Right renal pelvis (tissue), 4 donors: ENCODE results near the gene GJC1. TPM values are rescaled to one million over a fixed set of nuclear protein-coding genes. Genes with fewer than 3 reads are reported as not detected.
"Not testable (repeated sequence)": the region's sequence is repeated elsewhere in the genome, so short reads cannot be mapped to it uniquely, and the experiment has no call there.

ENCODE experiments used
- DNase-seq, 4 donors: peaks; one replicate each; pipeline ENCODE4 v3.0.0-alpha.2; 2013; ENCODE audit warnings: low read depth in 4 of 4, low spot score in 3 of 4, missing footprints in 1 of 4
- polyA plus RNA-seq, 4 donors: library from polyadenylated mRNA; unstranded; fragments of 120-200 nt; gene quantifications; one replicate each; pipeline ENCODE4 v1.2.1, GENCODE V29; 2013; ENCODE audit not compliant: insufficient read length in 4 of 4

GJC1 gene
- polyA plus RNA-seq, 4 donors: 20.4 to 23.2 (median 21.4) TPM

DNA sequence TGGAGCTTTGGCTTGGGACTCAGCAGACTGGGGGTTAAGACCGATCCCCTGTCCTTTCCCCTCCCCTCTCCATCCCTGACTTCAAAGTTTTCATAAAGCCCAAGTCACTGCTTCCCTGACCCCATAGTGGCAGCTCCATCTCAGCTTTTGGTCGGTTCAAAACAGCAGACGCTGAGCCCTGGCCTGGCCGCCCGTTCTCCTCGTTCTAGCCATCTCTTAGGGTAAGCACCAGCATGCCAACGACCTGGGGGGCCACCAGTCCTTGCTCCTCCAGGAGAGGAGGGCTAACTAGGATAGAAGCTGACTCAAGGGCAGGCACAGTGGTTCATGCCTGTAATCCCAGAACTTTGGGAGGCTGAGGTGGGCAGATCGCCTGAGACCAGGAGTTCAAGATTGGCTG is 16.1 kb upstream of the GJC1 start:
- DNase-seq: no peak

- no peak for DNase-seq
Observed at GRCh38 chr17:44844390-44844830, 14.3 kb upstream of the GJC1 start.

GRCh38 chr17:44842748-44843147 is 12.7 kb upstream of the GJC1 start:
- no peak for DNase-seq

DNA sequence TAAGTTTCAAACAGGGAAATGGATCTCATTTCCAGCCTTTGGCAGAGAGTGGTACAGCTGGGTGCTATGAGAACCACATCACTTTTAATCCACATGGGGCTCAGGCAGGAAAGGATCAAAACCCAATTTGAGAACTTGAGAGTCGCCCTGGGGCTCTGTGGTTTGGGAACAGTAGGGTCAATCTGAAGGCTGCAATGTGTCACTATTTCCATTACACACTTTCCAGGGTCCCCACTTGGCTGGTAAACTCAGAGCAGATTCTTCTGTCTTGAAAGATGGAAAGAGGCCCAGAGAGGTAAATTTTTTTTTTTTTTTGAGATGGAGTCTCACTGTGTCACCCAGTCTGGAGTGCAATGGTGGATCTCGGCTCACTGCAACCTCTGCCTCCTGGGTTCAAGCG is 10.8 kb upstream of the GJC1 start:
- no peak for DNase-seq

DNA sequence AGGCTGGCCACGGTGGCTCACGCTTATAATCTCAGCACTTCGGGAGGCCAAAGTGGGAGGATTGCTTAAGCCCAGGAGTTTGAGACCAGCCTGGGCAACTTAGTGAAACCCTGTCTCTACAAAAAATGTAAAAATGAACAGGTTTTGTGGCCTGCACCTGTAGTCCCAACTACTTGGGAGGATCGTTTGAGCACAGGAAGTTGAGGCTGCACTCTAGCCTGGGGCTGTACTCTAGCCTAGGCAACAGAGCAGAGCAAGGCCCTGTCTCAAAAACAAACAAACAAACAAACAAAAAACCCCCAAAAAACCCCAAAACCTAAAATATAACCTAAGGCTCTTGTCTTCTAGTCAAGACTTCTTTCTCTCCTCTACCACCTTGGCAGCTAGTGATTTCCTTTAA is 10.2 kb upstream of the GJC1 start:
- DNase-seq: no peak

GRCh38 chr17:44837196-44837595 is 7.1 kb upstream of the GJC1 start:
- no peak for DNase-seq

- peak in 1 of 4 donors; percentile 14 for DNase-seq
Observed at GRCh38 chr17:44832805-44833204, 2.7 kb upstream of the GJC1 start.

GRCh38 chr17:44831371-44831770 is 1.3 kb upstream of the GJC1 start:
- DNase-seq: no peak

DNA sequence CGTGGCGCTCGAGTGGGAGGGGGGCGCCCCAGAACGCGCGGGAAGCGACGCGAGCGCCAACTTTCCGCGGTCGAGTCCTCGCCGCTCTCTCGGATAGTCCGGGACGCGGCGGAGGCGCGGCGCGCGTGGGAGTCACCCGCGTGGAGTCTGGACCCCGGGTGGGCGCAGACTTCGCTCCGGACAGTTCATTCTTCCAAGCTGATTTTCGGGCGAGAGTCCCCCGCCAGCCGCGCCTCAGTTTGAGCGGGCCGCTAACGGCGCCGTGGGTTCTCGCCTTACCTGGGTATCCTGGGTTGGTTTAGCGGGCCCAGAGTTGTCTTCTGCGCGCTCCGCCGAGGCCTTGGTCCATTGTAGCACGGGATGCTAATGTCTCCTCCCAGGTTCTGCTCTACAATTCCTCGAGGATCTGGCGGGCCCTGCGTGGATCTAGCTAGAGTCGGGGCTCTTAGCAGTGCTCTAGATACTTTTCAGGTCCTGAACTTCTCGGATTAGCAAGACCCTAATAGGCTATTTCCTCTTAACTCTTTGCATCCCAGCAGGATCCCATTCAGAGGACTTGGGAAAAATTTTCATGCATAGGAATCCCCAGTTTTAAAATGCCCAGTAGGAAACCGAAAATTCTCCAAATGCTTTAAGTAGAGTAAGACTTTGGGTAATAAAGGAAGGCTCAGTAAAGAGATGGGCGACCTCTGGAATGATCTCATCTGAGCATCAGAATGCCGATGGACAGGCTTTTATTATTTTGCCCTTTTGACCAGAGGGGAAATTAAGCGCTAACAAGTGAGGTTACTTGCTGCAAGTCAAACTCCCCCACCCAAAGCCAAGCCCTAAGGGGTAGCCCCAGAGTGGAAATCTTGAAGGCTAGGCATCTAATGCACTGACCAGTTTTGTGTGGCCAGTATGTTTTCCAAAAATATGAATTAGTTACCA is 537 bp upstream of the GJC1 start:
- peak in 1 of 4 donors; percentile 34 for DNase-seq

DNA sequence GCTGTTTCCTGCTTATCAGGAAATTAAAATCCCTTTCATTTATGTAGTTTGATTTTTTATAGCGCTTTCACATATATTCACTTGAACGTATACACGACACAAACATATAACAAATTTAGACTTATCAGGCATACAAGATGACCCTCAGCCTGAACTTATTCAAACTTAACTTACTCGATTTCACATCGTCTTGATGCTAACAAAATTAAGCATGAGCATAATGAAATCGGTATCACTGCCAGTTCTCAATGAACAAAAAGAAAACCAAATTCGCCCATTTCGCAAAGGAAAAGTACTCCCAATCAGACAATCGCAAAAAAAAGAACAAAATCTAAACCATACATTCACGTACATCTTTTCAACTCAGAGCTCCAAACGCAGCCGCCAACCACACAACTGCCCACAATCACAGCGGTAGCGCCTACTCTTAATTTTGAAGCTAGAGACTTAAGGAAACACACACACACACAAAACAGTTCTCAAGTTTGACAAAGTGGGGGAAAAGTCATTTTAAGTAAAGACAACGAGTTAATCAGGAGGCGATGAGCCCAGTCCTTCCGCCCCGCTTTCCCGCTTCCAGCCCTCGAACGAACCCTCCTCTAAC is 1.1 kb downstream of the GJC1 start:
- DNase-seq: peak in 1 of 4 donors; percentile 20

DNA sequence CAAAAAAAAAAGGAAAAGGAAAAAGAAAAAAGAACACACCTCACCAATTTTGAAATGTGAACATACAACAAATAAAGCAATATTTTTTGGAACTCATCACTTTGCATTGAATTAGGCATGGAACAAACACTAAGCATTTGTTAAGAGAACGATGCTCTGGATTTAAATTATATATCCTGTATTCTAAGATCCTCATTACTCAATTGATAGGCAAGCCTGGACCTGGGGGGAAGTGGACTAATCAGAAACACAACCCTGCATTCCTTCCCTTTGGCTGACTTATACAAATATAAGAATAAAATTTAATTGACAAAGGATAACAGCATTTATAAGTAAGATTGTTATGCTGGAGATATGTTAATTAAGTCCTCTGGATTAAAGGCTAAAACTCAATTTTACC is 2.2 kb downstream of the GJC1 start:
- no peak for DNase-seq

DNA sequence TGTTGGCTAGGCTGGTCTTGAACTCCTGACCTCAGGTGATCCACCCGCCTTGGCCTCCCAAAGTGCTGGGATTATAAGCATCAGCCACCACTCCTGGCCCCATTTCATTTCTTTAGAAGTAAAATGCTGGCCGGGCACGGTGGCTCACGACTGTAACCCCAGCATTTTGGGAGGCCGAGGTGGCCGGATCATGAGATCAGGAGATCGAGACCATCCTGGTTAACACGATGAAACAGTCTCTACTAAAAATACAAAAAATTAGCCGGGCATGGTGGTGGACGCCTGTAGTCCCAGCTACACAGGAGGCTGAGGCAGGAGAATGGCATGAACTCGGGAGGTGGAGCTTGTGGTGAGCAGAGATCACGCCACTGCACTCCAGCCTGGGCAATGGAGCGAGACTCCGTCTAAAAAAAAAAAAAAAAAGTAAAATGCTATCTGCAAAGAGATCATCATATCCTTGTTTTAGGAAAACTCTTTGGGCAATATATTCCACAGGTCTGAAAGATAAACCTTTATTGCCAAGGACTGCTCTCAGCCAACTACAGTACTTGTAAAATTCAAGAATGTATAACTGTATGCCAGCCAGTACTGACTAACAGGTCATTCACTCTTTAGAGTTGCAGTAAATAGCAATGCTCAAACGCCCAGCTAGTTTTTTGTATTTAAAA is 3.8 kb downstream of the GJC1 start:
- DNase-seq: no peak

GRCh38 chr17:44825236-44825635 is 4.9 kb downstream of the GJC1 start:
- not testable (repeated sequence) for DNase-seq

DNA sequence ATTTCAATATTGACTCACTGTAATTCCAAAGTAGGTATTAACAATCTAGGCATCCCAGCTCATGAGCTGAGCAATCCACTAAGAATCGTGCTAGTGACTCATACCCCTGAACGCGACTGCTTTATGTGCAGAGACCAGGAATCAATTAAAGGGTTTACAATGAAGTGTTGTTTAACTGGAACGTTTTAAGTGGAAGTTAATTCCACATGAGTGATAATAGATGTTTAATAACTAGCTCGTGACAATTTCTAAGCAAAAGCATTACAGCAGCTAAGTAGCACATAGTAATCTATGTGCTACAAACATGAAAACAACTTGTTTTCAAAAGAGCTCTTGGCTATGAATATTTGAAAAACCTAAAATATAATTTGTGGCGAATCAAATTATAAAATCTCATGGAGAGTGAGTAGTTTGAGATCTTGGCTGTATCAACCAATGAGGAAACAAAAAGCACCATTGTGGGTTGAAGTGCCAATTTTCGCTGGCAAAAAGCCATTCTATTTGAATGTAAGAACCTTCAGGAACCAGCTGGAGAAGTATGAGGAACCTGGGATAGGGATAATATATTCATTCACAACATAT is 9.4 kb downstream of the GJC1 start:
- DNase-seq: no peak

- DNase-seq: not testable (repeated sequence)
Observed at GRCh38 chr17:44818508-44818907, 11.6 kb downstream of the GJC1 start.

- no peak for DNase-seq
Observed at GRCh38 chr17:44812263-44812662, 17.8 kb downstream of the GJC1 start.

DNA sequence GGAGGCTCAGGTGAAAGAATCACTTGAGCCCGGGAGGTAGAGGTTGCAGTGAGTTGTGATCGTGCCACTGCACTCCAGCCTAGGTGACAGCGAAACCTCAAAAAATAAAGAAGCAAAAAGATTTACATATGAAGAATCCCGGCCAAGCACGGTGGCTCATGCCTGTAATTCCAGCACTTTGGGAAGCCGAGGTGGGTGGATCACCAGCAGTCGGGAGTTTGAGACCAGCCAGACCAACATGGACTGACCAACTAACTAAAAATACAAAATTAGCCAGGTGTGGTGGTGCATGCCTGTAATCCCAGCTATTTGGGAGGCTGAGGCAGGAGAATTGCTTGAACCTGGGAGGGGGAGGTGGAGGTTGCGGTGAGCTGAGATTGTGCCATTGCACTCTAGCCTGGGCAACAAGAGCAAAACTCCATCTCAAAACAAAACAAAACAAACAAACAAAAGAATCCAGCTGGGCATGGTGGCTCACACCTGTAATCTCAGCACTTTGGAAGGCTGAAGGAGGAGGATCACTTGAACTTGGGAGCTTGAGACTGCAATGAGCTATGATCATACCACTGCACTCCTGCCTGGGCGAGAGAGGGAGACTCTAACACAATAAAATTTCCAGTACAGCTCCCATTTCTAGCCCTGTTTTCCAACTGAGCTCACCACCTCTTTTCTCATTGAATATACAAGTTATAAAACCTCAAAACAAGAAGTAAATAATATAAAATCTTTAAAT is 21.3 kb downstream of the GJC1 start:
- DNase-seq: not testable (repeated sequence)

DNA sequence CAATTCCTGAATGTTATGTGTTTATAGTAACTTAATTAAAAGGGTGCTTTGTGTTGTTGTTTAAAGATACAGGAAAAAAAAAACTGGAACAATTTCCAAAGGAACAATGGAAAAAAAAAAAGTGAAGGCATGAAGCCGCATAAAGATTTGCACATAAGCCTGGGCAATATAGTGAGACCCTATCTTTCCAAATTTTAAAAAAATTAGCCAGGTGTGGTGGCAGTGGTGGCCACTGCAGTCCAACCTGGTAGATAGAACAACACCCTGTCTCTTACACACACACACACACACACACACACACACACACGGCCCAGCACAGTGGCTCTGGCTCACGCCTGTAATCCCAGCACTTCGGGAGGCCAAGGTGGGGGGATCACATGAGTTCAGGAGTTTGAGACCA is 21.9 kb downstream of the GJC1 start:
- no peak for DNase-seq

GRCh38 chr17:44807817-44808155 is 22.3 kb downstream of the GJC1 start:
- no peak for DNase-seq

DNA sequence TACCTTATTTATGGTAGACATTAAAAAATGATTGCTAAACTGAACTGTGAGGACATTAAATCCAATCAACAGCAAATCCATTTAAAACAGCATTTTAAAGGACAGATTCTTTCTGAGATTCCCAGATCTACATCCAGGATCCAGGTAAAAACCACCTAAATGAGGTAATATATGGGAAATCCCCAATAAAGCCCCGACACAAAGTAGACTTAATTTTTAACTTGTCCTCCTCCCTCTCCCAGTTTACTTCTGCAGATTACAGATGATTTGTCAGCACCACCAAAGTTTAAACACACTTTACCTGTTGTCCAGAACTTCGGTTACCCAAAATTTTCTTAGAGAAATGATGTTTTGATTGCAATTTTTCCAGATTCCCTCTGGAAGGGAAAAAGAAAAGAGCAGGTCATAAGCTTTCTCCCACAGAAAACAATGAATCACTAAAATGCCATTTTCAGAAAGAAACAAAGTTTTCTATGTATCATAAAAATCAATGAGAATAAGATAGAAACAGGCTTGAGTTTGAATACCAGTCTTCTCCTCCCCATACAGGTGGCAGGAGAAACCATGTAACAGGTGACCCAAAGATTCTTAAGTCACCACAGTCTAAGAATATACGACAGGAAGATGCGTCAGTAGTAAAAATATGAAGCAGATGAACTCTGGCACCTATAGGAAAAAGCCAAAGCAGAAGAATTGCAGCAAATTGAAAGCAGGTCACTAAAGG is 22.8 kb downstream of the GJC1 start:
- DNase-seq: no peak
